ENCODE results near the gene RBMXL3. TPM values are rescaled to one million over a fixed set of nuclear protein-coding genes. Genes with fewer than 3 reads are reported as not detected.
A peak's percentile ranks its signal among the peaks of the same experiment; 100 is the strongest.

RBMXL3 gene
- total RNA-seq, 1 experiment from 2014 or later = not detected

DNA sequence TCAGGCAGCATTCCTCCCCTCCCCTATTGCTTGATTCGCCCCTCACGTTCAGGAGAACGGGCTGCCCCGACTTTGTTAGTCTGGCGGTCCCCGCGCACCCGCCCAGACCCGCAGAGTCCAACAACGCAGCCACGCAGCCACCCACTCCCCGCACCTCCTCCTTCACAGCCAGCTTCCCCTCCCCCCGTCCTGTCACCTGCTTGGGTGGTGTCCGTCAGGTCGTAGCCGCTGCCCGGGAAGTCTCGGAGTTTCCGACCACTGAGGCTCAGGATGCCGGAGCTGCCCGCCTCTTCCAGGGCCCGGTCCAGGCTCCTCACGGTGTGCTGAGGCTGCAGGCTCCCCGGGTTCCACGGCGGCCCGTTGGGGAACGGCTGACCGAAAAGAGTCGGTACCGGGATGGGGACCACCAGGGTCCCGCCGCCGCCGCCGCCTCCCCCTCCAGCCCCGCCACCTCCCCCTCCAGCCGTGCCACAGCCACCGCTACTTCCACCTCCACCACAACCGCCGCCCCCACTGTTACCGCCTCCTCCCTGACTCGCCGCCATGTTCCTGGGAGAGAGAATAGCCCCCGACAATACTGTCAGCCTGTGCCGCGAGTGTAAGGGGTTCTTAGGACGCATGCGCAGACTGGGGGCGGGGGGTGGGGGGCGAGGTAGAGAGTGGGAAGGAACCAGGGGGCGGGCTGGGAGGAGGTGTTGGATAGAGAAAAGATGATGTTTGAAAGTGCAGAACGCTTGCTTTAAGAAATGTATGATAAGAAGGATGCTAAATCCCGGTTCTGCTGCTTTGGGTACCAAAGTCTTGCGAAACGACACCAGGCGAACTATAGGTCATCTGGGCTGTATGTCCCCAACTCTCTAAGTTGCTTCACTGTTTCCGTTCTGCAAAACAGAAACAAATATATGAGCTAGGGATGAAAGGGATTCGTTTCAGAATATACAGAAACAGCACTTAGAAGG is 44.6 kb downstream of the RBMXL3 start, which contains the start of gene LRCH2:
LRCH2 (minus strand) TSS at position 600 of the 959 bp plus-strand sequence; CDS start at position 545, 55 bp downstream.
- Histone ChIP-seq H2AFZ (ENCODE audit: low read length) (no peak within 1 kb of the TSS), H3K9ac (ENCODE audit: low read length) (no peak within 1 kb of the TSS), H3K79me2 (ENCODE audit: low read length) (no peaks in the 10 kb centered on the region), H3K27me3 (ENCODE audit: low read length) (peaks cover 60% of the 10 kb centered on the region), H3K4me3 (ENCODE audit: low read length) (peak within 1 kb of the TSS; percentile 42), H3K27ac (ENCODE audit: low read length) (no peak within 1 kb of the TSS), H3F3A (ENCODE audit: low read length, unreplicated experiment) (no peaks in the 10 kb centered on the region), H3K4me1 (ENCODE audit: insufficient read depth, low read length) (0 out of 2 replicates have a peak, but pooled peaks cover 3% of the 10 kb centered on the region), H3K4me2 (ENCODE audit: low read length) (peak within 1 kb of the TSS; percentile 22; the same call in 1 of the 2 replicates), H3K9me2 (replicated peaks; ENCODE audit: low read length) (no peaks in the 10 kb centered on the region), H3K9me3 (ENCODE audit: low read length) (no peaks in the 10 kb centered on the region), H3K36me3 (ENCODE audit: low read depth, low read length) (no peaks in the 10 kb centered on the region), H4K20me1 (ENCODE audit: low read length) (no peaks in the 10 kb centered on the region)
- ChIA-PET CTCF (no interaction called here), POLR2A (ENCODE audit: unreplicated experiment) (no interaction called here)
- intact Hi-C loops (cut with micrococcal nuclease) = no loop called here
- BruUV-seq (replicated peaks) = no TSS peak
- TF ChIP-seq EZH2 (IDR thresholded peaks at IDR 0.05; ENCODE audit: low read length, unreplicated experiment) (peak; percentile 88), EZH2phosphoT487 (IDR thresholded peaks at IDR 0.05; ENCODE audit: borderline replicate concordance, low read length) (peak; percentile 57; the same call in 1 of the 2 replicates)
- TF ChIP-seq, protein P1, sequence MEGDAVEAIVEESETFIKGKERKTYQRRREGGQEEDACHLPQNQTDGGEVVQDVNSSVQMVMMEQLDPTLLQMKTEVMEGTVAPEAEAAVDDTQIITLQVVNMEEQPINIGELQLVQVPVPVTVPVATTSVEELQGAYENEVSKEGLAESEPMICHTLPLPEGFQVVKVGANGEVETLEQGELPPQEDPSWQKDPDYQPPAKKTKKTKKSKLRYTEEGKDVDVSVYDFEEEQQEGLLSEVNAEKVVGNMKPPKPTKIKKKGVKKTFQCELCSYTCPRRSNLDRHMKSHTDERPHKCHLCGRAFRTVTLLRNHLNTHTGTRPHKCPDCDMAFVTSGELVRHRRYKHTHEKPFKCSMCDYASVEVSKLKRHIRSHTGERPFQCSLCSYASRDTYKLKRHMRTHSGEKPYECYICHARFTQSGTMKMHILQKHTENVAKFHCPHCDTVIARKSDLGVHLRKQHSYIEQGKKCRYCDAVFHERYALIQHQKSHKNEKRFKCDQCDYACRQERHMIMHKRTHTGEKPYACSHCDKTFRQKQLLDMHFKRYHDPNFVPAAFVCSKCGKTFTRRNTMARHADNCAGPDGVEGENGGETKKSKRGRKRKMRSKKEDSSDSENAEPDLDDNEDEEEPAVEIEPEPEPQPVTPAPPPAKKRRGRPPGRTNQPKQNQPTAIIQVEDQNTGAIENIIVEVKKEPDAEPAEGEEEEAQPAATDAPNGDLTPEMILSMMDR (conservative IDR thresholded peaks at IDR 0.05; ENCODE audit: low read depth, low read length) = no peak
- no peak for ATAC-seq
- DNase-seq = no peak

DNA sequence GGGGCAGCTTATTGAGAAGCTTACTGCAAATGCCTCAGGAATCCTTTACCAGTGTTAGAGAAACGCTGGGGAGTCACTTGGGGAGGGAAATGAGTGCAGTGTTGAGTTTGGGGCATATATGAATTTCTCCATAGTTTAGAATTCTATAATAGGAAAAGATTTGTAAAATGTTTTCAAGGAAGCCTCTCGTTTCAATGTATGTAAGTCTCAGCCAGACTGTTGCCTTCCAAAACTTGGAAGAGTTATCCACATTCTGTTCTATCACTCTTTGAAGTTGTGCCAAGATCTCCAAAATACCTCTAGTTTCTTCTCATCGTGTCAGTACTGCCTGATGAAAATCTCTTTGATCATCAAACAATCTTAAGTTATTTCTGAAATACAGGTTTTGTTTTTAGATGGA is 45.3 kb downstream of the RBMXL3 start:
- Histone ChIP-seq H3K4me3 (ENCODE audit: low read length) (no peak overlapping the region), H3K4me1 (ENCODE audit: insufficient read depth, low read length) (0 out of 2 replicates have a peak, but pooled peaks cover 3% of the 10 kb centered on the region), H4K20me1 (ENCODE audit: low read length) (no peaks in the 10 kb centered on the region), H3K27me3 (ENCODE audit: low read length) (peaks cover 59% of the 10 kb centered on the region), H2AFZ (ENCODE audit: low read length) (no peak overlapping the region), H3K9me3 (ENCODE audit: low read length) (no peaks in the 10 kb centered on the region), H3K27ac (ENCODE audit: low read length) (no peak overlapping the region), H3K4me2 (ENCODE audit: low read length) (no peak overlapping the region), H3K79me2 (ENCODE audit: low read length) (no peaks in the 10 kb centered on the region), H3K36me3 (ENCODE audit: low read depth, low read length) (no peaks in the 10 kb centered on the region), H3F3A (ENCODE audit: low read length, unreplicated experiment) (no peaks in the 10 kb centered on the region), H3K9me2 (replicated peaks; ENCODE audit: low read length) (no peaks in the 10 kb centered on the region), H3K9ac (ENCODE audit: low read length) (no peak overlapping the region)
- POLR2A ChIA-PET (ENCODE audit: unreplicated experiment) = no interaction called here
- CTCF ChIA-PET = no interaction called here
- TF ChIP-seq EZH2phosphoT487 (IDR thresholded peaks at IDR 0.05; ENCODE audit: borderline replicate concordance, low read length) (no peak), EZH2 (IDR thresholded peaks at IDR 0.05; ENCODE audit: low read length, unreplicated experiment) (no peak)
- TF ChIP-seq, protein P1 (conservative IDR thresholded peaks at IDR 0.05; ENCODE audit: low read depth, low read length) = no peak
- ATAC-seq (no peak), DNase-seq (no peak)
- BruUV-seq (replicated peaks) = no TSS peak
- intact Hi-C loops (cut with micrococcal nuclease) = no loop called here

DNA sequence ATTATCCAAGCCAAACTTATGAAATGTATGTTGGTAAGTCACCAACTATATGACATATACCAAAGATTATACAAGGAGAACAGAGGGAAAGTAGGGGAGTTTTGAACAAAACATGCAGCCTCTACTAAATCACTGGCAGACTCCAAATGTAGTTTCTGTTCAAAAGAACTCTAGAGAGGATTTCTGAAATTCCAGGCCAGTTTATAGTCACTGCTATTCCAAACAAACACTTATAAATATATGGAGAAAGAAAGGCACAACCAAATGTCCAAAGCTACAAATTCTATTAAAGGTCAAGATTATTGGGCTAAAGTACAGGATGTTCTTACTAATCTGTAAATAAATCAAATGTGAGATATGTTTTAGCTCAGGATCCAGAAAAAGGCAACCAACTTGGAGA is 47.4 kb downstream of the RBMXL3 start:
- ChIA-PET POLR2A (ENCODE audit: unreplicated experiment) (no interaction called here), CTCF (interaction anchor here (0.7 kb wide), 1 partner anchor 325 kb away, joined by 3 read pairs; no protein-coding TSS in a partner anchor)
- Histone ChIP-seq H3K4me1 (ENCODE audit: insufficient read depth, low read length) (no peaks in the 10 kb centered on the region), H4K20me1 (ENCODE audit: low read length) (no peaks in the 10 kb centered on the region), H3K4me2 (ENCODE audit: low read length) (no peak overlapping the region), H3K36me3 (ENCODE audit: low read depth, low read length) (no peaks in the 10 kb centered on the region), H2AFZ (ENCODE audit: low read length) (no peak overlapping the region), H3K4me3 (ENCODE audit: low read length) (no peak overlapping the region), H3K79me2 (ENCODE audit: low read length) (no peaks in the 10 kb centered on the region), H3F3A (ENCODE audit: low read length, unreplicated experiment) (no peaks in the 10 kb centered on the region), H3K27ac (ENCODE audit: low read length) (no peak overlapping the region), H3K9me3 (ENCODE audit: low read length) (no peaks in the 10 kb centered on the region), H3K9me2 (replicated peaks; ENCODE audit: low read length) (no peaks in the 10 kb centered on the region), H3K27me3 (ENCODE audit: low read length) (peaks cover 48% of the 10 kb centered on the region), H3K9ac (ENCODE audit: low read length) (no peak overlapping the region)
- intact Hi-C loops (cut with micrococcal nuclease) = no loop called here
- DNase-seq (peak; percentile 0), ATAC-seq (no peak)
- no TSS peak for BruUV-seq (replicated peaks)
- TF ChIP-seq EZH2 (IDR thresholded peaks at IDR 0.05; ENCODE audit: low read length, unreplicated experiment) = no peak
- no peak for TF ChIP-seq EZH2phosphoT487 (IDR thresholded peaks at IDR 0.05; ENCODE audit: borderline replicate concordance, low read length)
- TF ChIP-seq, protein P1 (conservative IDR thresholded peaks at IDR 0.05; ENCODE audit: low read depth, low read length) = no peak
